ENCODE measurements around the gene RAB28.

DNA sequence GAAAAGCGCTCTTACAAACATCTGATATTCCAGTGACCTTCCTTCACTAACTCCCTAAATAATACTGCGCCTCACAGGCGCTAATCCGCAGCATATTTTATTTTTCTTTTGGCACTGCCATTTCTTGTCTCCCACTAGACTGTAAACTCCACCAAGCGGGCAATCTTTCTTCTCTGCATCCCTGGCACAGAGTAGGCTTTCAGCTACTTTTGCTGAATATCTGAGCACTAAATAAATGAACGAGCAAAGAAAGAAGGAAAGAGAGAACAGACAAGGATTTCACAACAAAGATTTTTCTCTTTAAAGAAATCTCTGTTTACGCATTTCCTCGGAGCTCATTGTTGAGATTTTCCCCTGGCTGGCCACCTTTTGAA is 47.5 kb upstream of the RAB28 start:
- TF ChIP-seq, protein P1, sequence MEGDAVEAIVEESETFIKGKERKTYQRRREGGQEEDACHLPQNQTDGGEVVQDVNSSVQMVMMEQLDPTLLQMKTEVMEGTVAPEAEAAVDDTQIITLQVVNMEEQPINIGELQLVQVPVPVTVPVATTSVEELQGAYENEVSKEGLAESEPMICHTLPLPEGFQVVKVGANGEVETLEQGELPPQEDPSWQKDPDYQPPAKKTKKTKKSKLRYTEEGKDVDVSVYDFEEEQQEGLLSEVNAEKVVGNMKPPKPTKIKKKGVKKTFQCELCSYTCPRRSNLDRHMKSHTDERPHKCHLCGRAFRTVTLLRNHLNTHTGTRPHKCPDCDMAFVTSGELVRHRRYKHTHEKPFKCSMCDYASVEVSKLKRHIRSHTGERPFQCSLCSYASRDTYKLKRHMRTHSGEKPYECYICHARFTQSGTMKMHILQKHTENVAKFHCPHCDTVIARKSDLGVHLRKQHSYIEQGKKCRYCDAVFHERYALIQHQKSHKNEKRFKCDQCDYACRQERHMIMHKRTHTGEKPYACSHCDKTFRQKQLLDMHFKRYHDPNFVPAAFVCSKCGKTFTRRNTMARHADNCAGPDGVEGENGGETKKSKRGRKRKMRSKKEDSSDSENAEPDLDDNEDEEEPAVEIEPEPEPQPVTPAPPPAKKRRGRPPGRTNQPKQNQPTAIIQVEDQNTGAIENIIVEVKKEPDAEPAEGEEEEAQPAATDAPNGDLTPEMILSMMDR (conservative IDR thresholded peaks at IDR 0.05; ENCODE audit: low read depth in 2 of 2), result no peak
- TF ChIP-seq CREB1 (CRISPR knock-in tag; IDR thresholded peaks at IDR 0.05; ENCODE audit: low read depth) (no peak), JUNB (IDR thresholded peaks at IDR 0.05; ENCODE audit: unreplicated experiment) (no peak), STAT1 (IDR thresholded peaks at IDR 0.05; ENCODE audit: unreplicated experiment) (no peak)
- TF ChIP-seq, protein P2, sequence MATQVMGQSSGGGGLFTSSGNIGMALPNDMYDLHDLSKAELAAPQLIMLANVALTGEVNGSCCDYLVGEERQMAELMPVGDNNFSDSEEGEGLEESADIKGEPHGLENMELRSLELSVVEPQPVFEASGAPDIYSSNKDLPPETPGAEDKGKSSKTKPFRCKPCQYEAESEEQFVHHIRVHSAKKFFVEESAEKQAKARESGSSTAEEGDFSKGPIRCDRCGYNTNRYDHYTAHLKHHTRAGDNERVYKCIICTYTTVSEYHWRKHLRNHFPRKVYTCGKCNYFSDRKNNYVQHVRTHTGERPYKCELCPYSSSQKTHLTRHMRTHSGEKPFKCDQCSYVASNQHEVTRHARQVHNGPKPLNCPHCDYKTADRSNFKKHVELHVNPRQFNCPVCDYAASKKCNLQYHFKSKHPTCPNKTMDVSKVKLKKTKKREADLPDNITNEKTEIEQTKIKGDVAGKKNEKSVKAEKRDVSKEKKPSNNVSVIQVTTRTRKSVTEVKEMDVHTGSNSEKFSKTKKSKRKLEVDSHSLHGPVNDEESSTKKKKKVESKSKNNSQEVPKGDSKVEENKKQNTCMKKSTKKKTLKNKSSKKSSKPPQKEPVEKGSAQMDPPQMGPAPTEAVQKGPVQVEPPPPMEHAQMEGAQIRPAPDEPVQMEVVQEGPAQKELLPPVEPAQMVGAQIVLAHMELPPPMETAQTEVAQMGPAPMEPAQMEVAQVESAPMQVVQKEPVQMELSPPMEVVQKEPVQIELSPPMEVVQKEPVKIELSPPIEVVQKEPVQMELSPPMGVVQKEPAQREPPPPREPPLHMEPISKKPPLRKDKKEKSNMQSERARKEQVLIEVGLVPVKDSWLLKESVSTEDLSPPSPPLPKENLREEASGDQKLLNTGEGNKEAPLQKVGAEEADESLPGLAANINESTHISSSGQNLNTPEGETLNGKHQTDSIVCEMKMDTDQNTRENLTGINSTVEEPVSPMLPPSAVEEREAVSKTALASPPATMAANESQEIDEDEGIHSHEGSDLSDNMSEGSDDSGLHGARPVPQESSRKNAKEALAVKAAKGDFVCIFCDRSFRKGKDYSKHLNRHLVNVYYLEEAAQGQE (IDR thresholded peaks at IDR 0.05; ENCODE audit: unreplicated experiment), result no peak
